ENCODE data around the gene MAPK4. TPM values are rescaled to one million over a fixed set of nuclear protein-coding genes. Genes with fewer than 3 reads are reported as not detected.

MAPK4 gene
- total and polyA plus RNA-seq, 7 donors, result 0.60 to 16.1 (median 8.8) TPM; not detected in 1

DNA sequence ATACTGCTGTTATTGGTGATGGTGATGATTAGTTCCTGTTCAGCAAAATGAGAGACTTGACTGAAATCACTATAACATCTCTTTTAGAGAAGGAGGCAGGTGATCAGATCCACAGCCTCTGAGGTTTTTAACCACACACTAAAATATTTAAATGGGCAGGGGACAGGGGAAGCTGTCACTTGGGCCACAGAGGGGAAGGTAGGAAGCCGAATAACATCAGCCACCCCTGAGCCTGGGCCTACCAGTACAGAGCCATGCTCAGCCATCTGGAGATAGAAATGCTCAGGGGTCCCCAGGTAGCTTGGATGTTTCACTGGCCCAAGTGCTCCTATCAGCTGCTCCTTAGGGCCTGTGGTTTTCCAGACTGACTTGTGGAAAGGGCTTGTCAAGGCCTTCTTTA lies 137.6 kb downstream of the MAPK4 start:
- peak; percentile 26 for DNase-seq
- no peaks in the 10 kb centered on the region for H3K9me3 ChIP-seq
- 88 to 92% methylated on average over 1 of the region's 1 CpG for WGBS, 2 donors
- no peaks in the 10 kb centered on the region for H3K36me3 ChIP-seq
- intact Hi-C loops (cut with DNase I), result no loop called here
- H3K27me3 ChIP-seq, result no peaks in the 10 kb centered on the region
- no peak for TF ChIP-seq POLR2A (IDR thresholded peaks at IDR 0.05)
- TF ChIP-seq POLR2AphosphoS5 (IDR thresholded peaks at IDR 0.05), result no peak
- TF ChIP-seq EP300 (IDR thresholded peaks at IDR 0.05), result no peak
- TF ChIP-seq, protein P1, sequence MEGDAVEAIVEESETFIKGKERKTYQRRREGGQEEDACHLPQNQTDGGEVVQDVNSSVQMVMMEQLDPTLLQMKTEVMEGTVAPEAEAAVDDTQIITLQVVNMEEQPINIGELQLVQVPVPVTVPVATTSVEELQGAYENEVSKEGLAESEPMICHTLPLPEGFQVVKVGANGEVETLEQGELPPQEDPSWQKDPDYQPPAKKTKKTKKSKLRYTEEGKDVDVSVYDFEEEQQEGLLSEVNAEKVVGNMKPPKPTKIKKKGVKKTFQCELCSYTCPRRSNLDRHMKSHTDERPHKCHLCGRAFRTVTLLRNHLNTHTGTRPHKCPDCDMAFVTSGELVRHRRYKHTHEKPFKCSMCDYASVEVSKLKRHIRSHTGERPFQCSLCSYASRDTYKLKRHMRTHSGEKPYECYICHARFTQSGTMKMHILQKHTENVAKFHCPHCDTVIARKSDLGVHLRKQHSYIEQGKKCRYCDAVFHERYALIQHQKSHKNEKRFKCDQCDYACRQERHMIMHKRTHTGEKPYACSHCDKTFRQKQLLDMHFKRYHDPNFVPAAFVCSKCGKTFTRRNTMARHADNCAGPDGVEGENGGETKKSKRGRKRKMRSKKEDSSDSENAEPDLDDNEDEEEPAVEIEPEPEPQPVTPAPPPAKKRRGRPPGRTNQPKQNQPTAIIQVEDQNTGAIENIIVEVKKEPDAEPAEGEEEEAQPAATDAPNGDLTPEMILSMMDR (IDR thresholded peaks at IDR 0.05), result no peak
- H3K4me3 ChIP-seq, result no peak overlapping the region
- no peaks in the 10 kb centered on the region for H3K4me1 ChIP-seq
- H3K27ac ChIP-seq, result no peak overlapping the region

DNA sequence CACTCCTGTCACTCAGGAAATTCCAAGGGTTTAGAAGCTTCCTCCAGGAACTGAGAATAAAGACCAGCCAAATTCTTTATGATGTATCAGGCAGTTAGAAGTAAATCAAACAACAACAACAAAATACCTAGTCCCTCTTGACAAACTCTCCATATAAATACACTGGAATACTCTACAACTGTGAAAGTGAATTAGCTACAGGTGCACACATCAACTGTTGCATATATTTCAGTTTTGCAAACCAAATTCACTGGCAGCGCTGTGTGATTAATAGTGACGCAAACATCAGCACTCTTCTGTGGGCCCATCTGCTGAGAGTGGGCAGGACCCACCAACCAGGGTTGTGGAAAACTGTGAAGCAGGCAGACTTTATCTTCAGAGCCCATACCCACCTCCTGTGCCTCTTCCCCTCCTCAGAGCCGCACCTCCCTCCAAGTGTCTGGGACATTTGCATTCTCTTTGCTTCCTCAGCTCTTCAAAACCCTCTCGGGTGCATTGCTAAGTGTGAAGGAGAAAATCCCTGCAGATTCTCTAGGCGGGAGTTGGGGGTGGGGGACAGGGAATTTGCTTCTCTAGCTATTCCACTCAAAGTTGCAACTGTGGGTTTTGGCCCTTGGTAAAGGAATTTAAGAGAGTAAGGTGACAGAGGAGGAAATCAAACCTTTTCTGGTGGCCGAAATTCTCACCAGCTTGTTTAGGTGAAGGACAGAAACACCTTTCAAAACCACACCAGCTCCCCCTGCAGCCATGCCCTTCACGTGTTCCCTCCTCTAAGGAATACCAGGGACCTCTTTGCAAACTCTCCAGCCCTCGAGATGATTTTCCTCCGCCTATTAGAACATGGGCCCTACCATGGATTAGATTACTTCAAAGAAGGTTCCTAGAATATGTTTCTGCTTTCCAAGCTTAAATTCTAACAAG lies 140.6 kb downstream of the MAPK4 start:
- H3K36me3 ChIP-seq, result no peaks in the 10 kb centered on the region
- 70 to 87% methylated on average over 9 of the region's 9 CpGs for WGBS, 2 donors
- intact Hi-C loops (cut with DNase I), result loop anchor here (10.0 kb wide), 1 partner anchor 54 kb away; no protein-coding TSS in a partner anchor
- no peaks in the 10 kb centered on the region for H3K4me1 ChIP-seq
- H3K27ac ChIP-seq, result no peak overlapping the region
- no peaks in the 10 kb centered on the region for H3K27me3 ChIP-seq
- peak; percentile 33 for DNase-seq
- H3K4me3 ChIP-seq, result no peak overlapping the region
- H3K9me3 ChIP-seq, result no peaks in the 10 kb centered on the region
- TF ChIP-seq POLR2AphosphoS5 (IDR thresholded peaks at IDR 0.05) (no peak), EP300 (IDR thresholded peaks at IDR 0.05) (no peak), POLR2A (IDR thresholded peaks at IDR 0.05) (no peak)
- TF ChIP-seq, protein P1 (IDR thresholded peaks at IDR 0.05), result no peak

DNA sequence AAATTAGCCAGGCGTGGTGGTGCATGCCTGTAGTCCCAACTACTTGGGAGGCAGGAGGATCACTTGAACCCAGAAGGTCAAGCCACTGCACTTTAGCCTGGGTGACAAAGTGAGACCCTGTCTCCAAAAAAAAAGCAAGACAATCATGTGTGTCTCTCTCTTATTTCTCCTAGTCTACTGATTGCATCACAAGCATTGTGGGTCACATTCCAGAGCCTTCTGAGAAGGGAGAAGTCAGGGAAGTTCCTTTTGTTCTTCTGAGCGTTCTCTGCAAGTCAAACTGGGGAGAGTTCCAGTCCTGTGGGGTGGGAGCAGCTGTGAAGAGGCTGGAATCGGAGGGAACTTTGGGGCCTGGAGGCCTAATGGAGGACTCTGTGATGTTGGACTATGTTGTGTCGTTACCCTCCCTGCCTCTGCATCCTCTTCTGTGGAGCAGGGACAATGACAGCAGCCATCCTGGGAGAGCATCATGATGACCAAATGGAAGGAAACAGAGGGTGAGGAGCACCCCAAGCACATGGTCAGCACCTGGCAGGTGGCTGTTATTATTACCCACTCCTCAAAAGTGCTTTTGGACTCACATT lies 144.6 kb downstream of the MAPK4 start:
- H3K4me1 ChIP-seq, result peaks cover 0 to 15% (median 2%) of the 10 kb centered on the region in 4 donors
- TF ChIP-seq POLR2A (IDR thresholded peaks at IDR 0.05) (no peak), POLR2AphosphoS5 (IDR thresholded peaks at IDR 0.05) (no peak), EP300 (IDR thresholded peaks at IDR 0.05) (no peak)
- TF ChIP-seq, protein P1 (IDR thresholded peaks at IDR 0.05), result no peak
- 84 to 89% methylated on average over 4 of the region's 4 CpGs for WGBS, 2 donors
- H3K27me3 ChIP-seq, result no peaks in the 10 kb centered on the region
- H3K9me3 ChIP-seq, result no peaks in the 10 kb centered on the region
- no peak overlapping the region for H3K4me3 ChIP-seq
- no peaks in the 10 kb centered on the region for H3K36me3 ChIP-seq
- H3K27ac ChIP-seq, result no peak overlapping the region
- peak; percentile 40 for DNase-seq
- intact Hi-C loops (cut with DNase I), result loop anchor here (10.0 kb wide), 1 partner anchor 50 kb away; no protein-coding TSS in a partner anchor

DNA sequence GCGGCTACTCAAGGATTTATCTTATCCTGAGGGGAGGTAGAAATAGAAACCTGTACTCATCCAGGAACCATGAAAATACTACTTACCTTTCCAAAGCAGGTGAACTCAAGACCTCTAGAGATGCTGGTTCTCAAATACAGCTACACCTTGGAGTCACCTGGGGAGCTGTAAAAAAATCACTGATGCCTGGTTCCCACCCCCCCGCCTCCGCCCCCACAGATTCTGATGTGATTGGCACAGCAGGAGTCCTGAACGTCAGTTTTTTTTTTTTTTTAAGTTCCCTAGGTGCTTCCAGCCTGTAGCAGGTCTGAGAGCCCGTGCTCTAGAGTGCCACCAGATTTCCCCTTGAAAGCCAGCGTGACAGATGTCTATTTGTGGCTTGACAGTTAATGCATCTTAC lies 146.3 kb downstream of the MAPK4 start:
- no peaks in the 10 kb centered on the region for H3K9me3 ChIP-seq
- 76 to 82% methylated on average over 6 of the region's 6 CpGs for WGBS, 2 donors
- intact Hi-C loops (cut with DNase I), result loop anchor here (5.0 to 10.0 kb wide), 6 partner anchors 39 to 199 kb away; no protein-coding TSS in a partner anchor
- H3K27ac ChIP-seq, result no peak overlapping the region
- H3K4me3 ChIP-seq, result no peak overlapping the region
- no peaks in the 10 kb centered on the region for H3K27me3 ChIP-seq
- H3K36me3 ChIP-seq, result no peaks in the 10 kb centered on the region
- TF ChIP-seq EP300 (IDR thresholded peaks at IDR 0.05) (no peak), POLR2A (IDR thresholded peaks at IDR 0.05) (no peak), POLR2AphosphoS5 (IDR thresholded peaks at IDR 0.05) (no peak)
- TF ChIP-seq, protein P1 (IDR thresholded peaks at IDR 0.05), result no peak
- peak; percentile 17 for DNase-seq
- H3K4me1 ChIP-seq, result peaks cover 0 to 15% (median 2%) of the 10 kb centered on the region in 4 donors

Data from sigmoid colon (tissue), 7 donors.